IMR-90 (cell line): Measurements from ENCODE around the gene ZC3H7B. TPM values are rescaled to one million over a fixed set of nuclear protein-coding genes. Genes with fewer than 3 reads are reported as not detected.
"Not testable (repeated sequence)": the region's sequence is repeated elsewhere in the genome, so short reads cannot be mapped to it uniquely, and the experiment has no call there.

Experiments
- ATAC-seq: fragments of 200-7000 bp; cut with Tn5 transposase; 2 replicates; pipeline ENCODE4 v1.9.1; 2020; ENCODE audit warnings: low read depth, mild to moderate bottlenecking, moderate library complexity
- BruUV-seq: library from RNA; stranded (reverse); fragments of 400-500 nt; replicated peaks from 2 replicates; lab custom pipeline; 2021; lab: Mats Ljungman, UMichigan
- CTCF ChIA-PET: fragments of 300-600 bp; formaldehyde crosslinking; extraction: SDS; loops from one replicate; lab custom pipeline; 2021; ENCODE audit warnings: antibody characterized with exemption; lab: Yijun Ruan, JAX
- POLR2A ChIA-PET: fragments of 300-600 bp; sonication (Branson Sonifier 250); formaldehyde crosslinking; loops from one replicate; lab custom pipeline; 2022; ENCODE audit warnings: antibody characterized with exemption; ENCODE audit not compliant: unreplicated experiment; lab: Charles Lee
- DNase-seq: peaks from one replicate; pipeline ENCODE4 v3.0.0; 2013
- H2AFZ ChIP-seq: replicated peaks from 2 replicates; pipeline ENCODE3; 2013; ENCODE audit warnings: low read length, mild to moderate bottlenecking; ENCODE audit not compliant: poor library complexity
- H2AK5ac ChIP-seq: 2 replicates; pipeline ENCODE4 v1.6.1; 2013; ENCODE audit warnings: low read depth, low read length, inconsistent platforms
- H2AK9ac ChIP-seq: replicated peaks from 2 replicates; pipeline ENCODE3; 2013; ENCODE audit warnings: mild to moderate bottlenecking, low read depth, low read length, moderate library complexity; ENCODE audit not compliant: poor library complexity
- H2BK120ac ChIP-seq: 2 replicates; pipeline ENCODE4 v1.6.1; 2013; ENCODE audit warnings: low read depth, low read length, inconsistent platforms
- H2BK15ac ChIP-seq: 3 replicates; pipeline ENCODE4 v1.6.1; 2013; ENCODE audit warnings: low read depth, low read length, inconsistent platforms
- H2BK20ac ChIP-seq: 2 replicates; pipeline ENCODE4 v1.6.1; 2013; ENCODE audit warnings: low read depth, mild to moderate bottlenecking, inconsistent platforms, low read length, moderate library complexity
- H2BK5ac ChIP-seq: 2 replicates; pipeline ENCODE4 v1.6.1; 2013; ENCODE audit warnings: mild to moderate bottlenecking, low read depth, low read length, inconsistent platforms; ENCODE audit not compliant: poor library complexity, severe bottlenecking
- H3K14ac ChIP-seq: replicated peaks from 2 replicates; pipeline ENCODE4 v1.6.1; 2013; ENCODE audit warnings: low read depth, low read length, inconsistent platforms
- H3K18ac ChIP-seq: 2 replicates; pipeline ENCODE4 v1.6.1; 2013; ENCODE audit warnings: low read depth, low read length, control low read depth
- H3K23ac ChIP-seq: 2 replicates; pipeline ENCODE4 v1.6.1; 2013; ENCODE audit warnings: low read depth, low read length, inconsistent platforms
- H3K27ac ChIP-seq: 2 replicates; pipeline ENCODE4 v1.5.1; 2013; ENCODE audit warnings: mild to moderate bottlenecking, control low read depth, low read length; ENCODE audit not compliant: insufficient read depth
- H3K27me3 ChIP-seq: 2 replicates; pipeline ENCODE4 v1.6.1; 2013; ENCODE audit warnings: low read length; ENCODE audit not compliant: control insufficient read depth, insufficient read depth
- H3K36me3 ChIP-seq: 2 replicates; pipeline ENCODE4 v1.6.1; 2013; ENCODE audit warnings: low read length, mixed read lengths; ENCODE audit not compliant: control insufficient read depth, insufficient read depth
- H3K4ac ChIP-seq: 2 replicates; pipeline ENCODE4 v1.6.1; 2013; ENCODE audit warnings: low read depth, low read length, inconsistent platforms
- H3K4me1 ChIP-seq: 2 replicates; pipeline ENCODE4 v1.6.1; 2013; ENCODE audit warnings: low read length, mixed read lengths; ENCODE audit not compliant: control insufficient read depth, insufficient read depth
- H3K4me2 ChIP-seq: 2 replicates; pipeline ENCODE4 v1.6.1; 2013; ENCODE audit warnings: low read depth, mild to moderate bottlenecking, control low read depth, low read length, moderate library complexity
- H3K4me3 ChIP-seq: 2 replicates; pipeline ENCODE4 v1.5.1; 2013; ENCODE audit warnings: low read depth, mild to moderate bottlenecking, control low read depth, low read length, moderate library complexity; ENCODE audit not compliant: insufficient read depth
- H3K56ac ChIP-seq: 2 replicates; pipeline ENCODE4 v1.6.1; 2013; ENCODE audit warnings: low read length, inconsistent platforms; ENCODE audit not compliant: insufficient read depth; ENCODE audit errors: extremely low read depth
- H3K79me1 ChIP-seq, 2 experiments: 2 replicates each; pipeline ENCODE4 v1.6.1; 2013; ENCODE audit warnings: low read length in 2 of 2, inconsistent platforms in 1 of 2, low read depth in 1 of 2
- H3K9ac ChIP-seq: 2 replicates; pipeline ENCODE4 v1.6.1; 2013; ENCODE audit warnings: low read depth, low read length, control low read depth
- H3K9me1 ChIP-seq: 2 replicates; pipeline ENCODE4 v1.6.1; 2013; ENCODE audit warnings: low read length, inconsistent platforms; ENCODE audit not compliant: insufficient read depth
- H3K9me3 ChIP-seq: 2 replicates; pipeline ENCODE4 v1.6.1; 2013; ENCODE audit warnings: low read length; ENCODE audit not compliant: control insufficient read depth, insufficient read depth
- H4K20me1 ChIP-seq: 2 replicates; pipeline ENCODE4 v1.6.1; 2013; ENCODE audit warnings: low read length, inconsistent platforms; ENCODE audit not compliant: insufficient read depth
- H4K5ac ChIP-seq: 2 replicates; pipeline ENCODE4 v1.6.1; 2013; ENCODE audit warnings: mild to moderate bottlenecking, low read depth, low read length, control low read depth
- H4K8ac ChIP-seq, 2 experiments: 2 replicates each; pipeline ENCODE4 v1.6.1; 2013; ENCODE audit warnings: low read depth in 2 of 2, low read length in 2 of 2, control low read depth in 1 of 2, inconsistent platforms in 1 of 2
- H4K91ac ChIP-seq: 2 replicates; pipeline ENCODE4 v1.6.1; 2013; ENCODE audit warnings: low read depth, low read length, inconsistent platforms; ENCODE audit not compliant: insufficient read depth
- WGBS, 2 experiments: methylation state at CpG; one replicate each; pipeline versions ENCODE4 v1.1.5 to v1.1.7; 2013; ENCODE audit warnings: missing lambda C conversion rate in 2 of 2; ENCODE audit not compliant: insufficient read length in 1 of 2; ENCODE audit errors: extremely low coverage in 2 of 2; 5-methylcytosine and 5-hydroxymethylcytosine counted together
- dilution Hi-C: fragments of 300-500 bp; cut with HindIII; formaldehyde crosslinking; loops from one replicate; pipeline ENCODE4 v1.14.3; 2018; ENCODE audit warnings: low sequenced_read_pairs; ENCODE audit not compliant: unreplicated experiment
- in situ Hi-C: fragments of 300-500 bp; cut with MboI; formaldehyde crosslinking; loops from 3 replicates; pipeline ENCODE4 v1.14.3; 2019; ENCODE audit warnings: low sequenced_read_pairs, inconsistent platforms, mixed read lengths
- intact Hi-C: fragments of 100-400 bp; cut with micrococcal nuclease; formaldehyde crosslinking; loops from 2 replicates; pipeline ENCODE4 v1.10.0; 2022
- polyA plus RNA-seq, 3 experiments: library from polyadenylated mRNA; depleted of rRNA; stranded (reverse); fragments of >200 nt; gene quantifications; 2 replicates each; pipeline ENCODE4 v1.2.3, GENCODE V29; 2012; ENCODE audit warnings: low replicate concordance in 1 of 3
- total RNA-seq: library from RNA; depleted of rRNA; stranded (reverse); fragments of >200 nt; gene quantifications from 2 replicates; pipeline ENCODE4 v1.2.3, GENCODE V29; 2012

ZC3H7B gene
- total and polyA plus RNA-seq, 2 of the 4 experiments (the other 2 are of a cell fraction): 37.6 to 72.3 TPM

DNA sequence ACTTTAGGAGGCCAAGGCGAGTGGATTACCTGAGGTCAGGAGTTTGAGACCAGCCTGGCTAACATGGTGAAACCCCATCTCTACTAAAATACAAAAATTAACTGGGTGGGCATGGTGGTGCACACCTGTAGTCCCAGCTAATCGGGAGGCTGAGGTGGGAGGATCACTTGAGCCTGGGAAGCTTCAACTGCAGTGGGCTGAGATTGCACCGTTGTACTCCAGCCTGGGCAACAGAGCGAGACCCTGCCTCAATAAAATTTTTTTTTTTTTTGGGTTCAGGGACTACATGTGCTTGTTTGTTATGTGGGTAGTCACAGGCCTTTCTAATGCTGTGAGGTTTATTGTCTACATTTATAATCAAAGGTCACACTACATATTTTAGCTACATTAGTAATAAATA lies 41.6 kb upstream of the ZC3H7B start:
- DNase-seq: not testable (repeated sequence)
- POLR2A ChIA-PET: interaction anchor here (0.6 to 0.7 kb wide), 2 partner anchors 16 to 18 kb away, joined by 3 to 12 read pairs; no protein-coding TSS in a partner anchor

More for the DNA sequence above, 41.6 kb upstream of the ZC3H7B start:
- H2BK20ac ChIP-seq, H2AK5ac ChIP-seq, H4K91ac ChIP-seq, H2BK5ac ChIP-seq, H4K8ac ChIP-seq, H3K4me2 ChIP-seq, H3K56ac ChIP-seq, H3K14ac ChIP-seq, H2AFZ ChIP-seq, H3K9ac ChIP-seq, H3K4ac ChIP-seq, H3K23ac ChIP-seq, H3K27me3 ChIP-seq, dilution Hi-C loops, ATAC-seq, H2AK9ac ChIP-seq, in situ Hi-C loops, H4K5ac ChIP-seq, H3K9me3 ChIP-seq, H3K4me3 ChIP-seq, CTCF ChIA-PET, H2BK120ac ChIP-seq, H3K27ac ChIP-seq, H3K18ac ChIP-seq, H2BK15ac ChIP-seq, BruUV-seq: not testable (repeated sequence)
- Histone ChIP-seq H3K9me1 (peaks cover 34% of the 10 kb centered on the region), H3K4me1 (peaks cover 14% of the 10 kb centered on the region), H3K36me3 (peaks cover 79% of the 10 kb centered on the region), H3K79me1 (peaks cover 59 to 89% of the 10 kb centered on the region in 2 experiments), H4K20me1 (peaks cover 37% of the 10 kb centered on the region)
- WGBS, 2 experiments: 100% methylated on average over 1 of the region's 4 CpGs; no CpG with 5 or more reads in 1 of the 2 experiments
- intact Hi-C loops: loop anchor here (5.0 kb wide), 1 partner anchor 337 kb away; no protein-coding TSS in a partner anchor
